DOHH2 (cell line): ENCODE results near the gene CREBBP.

Source experiments
- CTCF ChIP-seq: fragments of 200-600 bp; sonication (generic); IDR thresholded peaks from one replicate; pipeline ENCODE4 v1.5.1; 2014; ENCODE audit warnings: antibody characterized with exemption, mild to moderate bottlenecking, low read depth, low read length; ENCODE audit not compliant: poor library complexity, severe bottlenecking
- EZH2phosphoT487 ChIP-seq: fragments of 200-600 bp; sonication (generic); IDR thresholded peaks from 2 replicates; pipeline ENCODE4 v1.6.1; 2017; ENCODE audit warnings: borderline replicate concordance, mild to moderate bottlenecking, antibody characterized with exemption, low read length, moderate library complexity, mixed read lengths

DNA sequence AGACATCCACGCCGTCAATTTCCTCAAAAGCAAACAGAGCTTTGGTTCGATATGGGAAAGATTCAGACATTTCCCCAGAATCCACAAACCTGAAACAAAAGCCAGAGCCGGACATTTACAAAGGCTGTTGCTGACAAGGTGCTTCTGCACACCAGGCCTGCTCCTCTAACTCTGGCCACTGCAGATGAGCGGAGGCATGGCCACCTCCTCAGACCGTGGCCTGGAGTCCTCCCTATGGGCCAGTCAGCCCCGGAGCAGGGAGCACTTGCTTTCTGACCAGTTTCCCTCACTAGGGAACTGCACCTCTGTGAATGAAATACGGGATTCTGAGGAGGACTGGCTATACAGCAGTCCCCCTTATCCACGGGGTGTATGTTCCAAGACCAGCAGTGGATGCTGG, 140.9 kb downstream of the CREBBP start:
- TF ChIP-seq EZH2phosphoT487 = no peak
- no peak for TF ChIP-seq CTCF
